ENCODE measurements around the gene PDXDC1. TPM values are rescaled to one million over a fixed set of nuclear protein-coding genes. Genes with fewer than 3 reads are reported as not detected.
A peak's percentile ranks its signal among the peaks of the same experiment; 100 is the strongest.
"Not testable (repeated sequence)": the region's sequence is repeated elsewhere in the genome, so short reads cannot be mapped to it uniquely, and the experiment has no call there.

PDXDC1 gene
- polyA plus RNA-seq, 4 donors: 116 to 181 (median 149) TPM

- FAIRE-seq: not testable (repeated sequence)
- 23 to 56% (median 41%) methylated on average over 14 of the region's 16 CpGs for WGBS, 3 donors
Measured at GRCh38 chr16:14976971-14977736, 2.3 kb downstream of the PDXDC1 start.

GRCh38 chr16:14978281-14978680, 3.5 kb downstream of the PDXDC1 start:
- peak overlapping the region; percentile 30 to 77 (median 62) for H3K27ac ChIP-seq (ENCODE audit: low read depth in 1 of 3, low read length in 2 of 3)
- not testable (repeated sequence) for H3K4me3 ChIP-seq (ENCODE audit: low read depth in 1 of 3, low read length in 3 of 3); H3K27me3 ChIP-seq (ENCODE audit: control insufficient read depth in 3 of 3, insufficient read depth in 3 of 3, low read length in 3 of 3); DNase-seq; H3K9me3 ChIP-seq (ENCODE audit: control insufficient read depth in 2 of 2, insufficient read depth in 1 of 2, low read depth in 1 of 2, low read length in 1 of 2); H3K36me3 ChIP-seq (ENCODE audit: control insufficient read depth in 3 of 3, insufficient read depth in 2 of 3, low read depth in 1 of 3, low read length in 3 of 3); FAIRE-seq
- peaks cover 0 to 24% (median 3%) of the 10 kb centered on the region in 3 donors for H3K4me1 ChIP-seq (ENCODE audit: control insufficient read depth in 3 of 3, insufficient read depth in 2 of 3, low read depth in 1 of 3, low read length in 2 of 3)
- 63 to 83% (median 67%) methylated on average over 8 of the region's 8 CpGs for WGBS, 3 donors

More at GRCh38 chr16:14976971-14977736, 2.3 kb downstream of the PDXDC1 start:
- not testable (repeated sequence) for H3K36me3 ChIP-seq (ENCODE audit: control insufficient read depth in 3 of 3, insufficient read depth in 2 of 3, low read depth in 1 of 3, low read length in 3 of 3); H3K27ac ChIP-seq (ENCODE audit: low read depth in 1 of 3, low read length in 2 of 3); DNase-seq; H3K27me3 ChIP-seq (ENCODE audit: control insufficient read depth in 3 of 3, insufficient read depth in 3 of 3, low read length in 3 of 3); H3K9me3 ChIP-seq (ENCODE audit: control insufficient read depth in 2 of 2, insufficient read depth in 1 of 2, low read depth in 1 of 2, low read length in 1 of 2)
- peaks cover 0 to 24% (median 3%) of the 10 kb centered on the region in 3 donors for H3K4me1 ChIP-seq (ENCODE audit: control insufficient read depth in 3 of 3, insufficient read depth in 2 of 3, low read depth in 1 of 3, low read length in 2 of 3)
- H3K4me3 ChIP-seq (ENCODE audit: low read depth in 1 of 3, low read length in 3 of 3): peak overlapping the region in 2 of 3 donors; percentile 60 to 89

GRCh38 chr16:14978908-14979307, 4.1 kb downstream of the PDXDC1 start:
- 40 to 67% (median 51%) methylated on average over 4 of the region's 4 CpGs for WGBS, 3 donors
- not testable (repeated sequence) for H3K4me3 ChIP-seq (ENCODE audit: low read depth in 1 of 3, low read length in 3 of 3); H3K9me3 ChIP-seq (ENCODE audit: control insufficient read depth in 2 of 2, insufficient read depth in 1 of 2, low read depth in 1 of 2, low read length in 1 of 2); DNase-seq; H3K27me3 ChIP-seq (ENCODE audit: control insufficient read depth in 3 of 3, insufficient read depth in 3 of 3, low read length in 3 of 3); FAIRE-seq; H3K36me3 ChIP-seq (ENCODE audit: control insufficient read depth in 3 of 3, insufficient read depth in 2 of 3, low read depth in 1 of 3, low read length in 3 of 3)
- peaks cover 0 to 24% (median 3%) of the 10 kb centered on the region in 3 donors for H3K4me1 ChIP-seq (ENCODE audit: control insufficient read depth in 3 of 3, insufficient read depth in 2 of 3, low read depth in 1 of 3, low read length in 2 of 3)
- peak overlapping the region; percentile 41 to 77 (median 71) for H3K27ac ChIP-seq (ENCODE audit: low read depth in 1 of 3, low read length in 2 of 3)

- DNase-seq: peak in 1 of 2 donors; percentile 46
- Histone ChIP-seq H3K4me3 (ENCODE audit: low read depth in 1 of 3, low read length in 3 of 3) (peak overlapping the region in 1 of 3 donors; percentile 13), H3K36me3 (ENCODE audit: control insufficient read depth in 3 of 3, insufficient read depth in 2 of 3, low read depth in 1 of 3, low read length in 3 of 3) (peaks cover 1 to 27% (median 3%) of the 10 kb centered on the region in 3 donors), H3K27ac (ENCODE audit: low read depth in 1 of 3, low read length in 2 of 3) (peak overlapping the region in 1 of 3 donors; percentile 26), H3K4me1 (ENCODE audit: control insufficient read depth in 3 of 3, insufficient read depth in 2 of 3, low read depth in 1 of 3, low read length in 2 of 3) (peaks cover 0 to 27% (median 5%) of the 10 kb centered on the region in 3 donors)
- not testable (repeated sequence) for FAIRE-seq; H3K27me3 ChIP-seq (ENCODE audit: control insufficient read depth in 3 of 3, insufficient read depth in 3 of 3, low read length in 3 of 3); H3K9me3 ChIP-seq (ENCODE audit: control insufficient read depth in 2 of 2, insufficient read depth in 1 of 2, low read depth in 1 of 2, low read length in 1 of 2)
- WGBS, 3 donors: 17 to 53% (median 37%) methylated on average over 3 of the region's 3 CpGs
Measured at GRCh38 chr16:14981234-14981633, 6.4 kb downstream of the PDXDC1 start.

GRCh38 chr16:14982521-14982920, 7.7 kb downstream of the PDXDC1 start:
- 22 to 38% methylated on average over 1 of the region's 2 CpGs; no CpG with 5 or more reads in 1 of the 3 donors for WGBS, 3 donors
- not testable (repeated sequence) for H3K4me3 ChIP-seq (ENCODE audit: low read depth in 1 of 3, low read length in 3 of 3); H3K27me3 ChIP-seq (ENCODE audit: control insufficient read depth in 3 of 3, insufficient read depth in 3 of 3, low read length in 3 of 3); DNase-seq; FAIRE-seq; H3K9me3 ChIP-seq (ENCODE audit: control insufficient read depth in 2 of 2, insufficient read depth in 1 of 2, low read depth in 1 of 2, low read length in 1 of 2); H3K27ac ChIP-seq (ENCODE audit: low read depth in 1 of 3, low read length in 2 of 3)
- H3K36me3 ChIP-seq (ENCODE audit: control insufficient read depth in 3 of 3, insufficient read depth in 2 of 3, low read depth in 1 of 3, low read length in 3 of 3): peaks cover 1 to 29% (median 6%) of the 10 kb centered on the region in 3 donors
- H3K4me1 ChIP-seq (ENCODE audit: control insufficient read depth in 3 of 3, insufficient read depth in 2 of 3, low read depth in 1 of 3, low read length in 2 of 3): peaks cover 0 to 25% (median 5%) of the 10 kb centered on the region in 3 donors

- not testable (repeated sequence) for DNase-seq; H3K4me3 ChIP-seq (ENCODE audit: low read depth in 1 of 3, low read length in 3 of 3); H3K27ac ChIP-seq (ENCODE audit: low read depth in 1 of 3, low read length in 2 of 3); H3K27me3 ChIP-seq (ENCODE audit: control insufficient read depth in 3 of 3, insufficient read depth in 3 of 3, low read length in 3 of 3); FAIRE-seq; H3K9me3 ChIP-seq (ENCODE audit: control insufficient read depth in 2 of 2, insufficient read depth in 1 of 2, low read depth in 1 of 2, low read length in 1 of 2)
- H3K4me1 ChIP-seq (ENCODE audit: control insufficient read depth in 3 of 3, insufficient read depth in 2 of 3, low read depth in 1 of 3, low read length in 2 of 3): peaks cover 2 to 17% (median 2%) of the 10 kb centered on the region in 3 donors
- 45 to 71% (median 65%) methylated on average over 7 to 8 of the region's 8 CpGs for WGBS, 3 donors
- H3K36me3 ChIP-seq (ENCODE audit: control insufficient read depth in 3 of 3, insufficient read depth in 2 of 3, low read depth in 1 of 3, low read length in 3 of 3): peaks cover 2 to 41% (median 6%) of the 10 kb centered on the region in 3 donors
Measured at GRCh38 chr16:14988092-14988491, 13.3 kb downstream of the PDXDC1 start.

GRCh38 chr16:14988661-14989191, 13.9 kb downstream of the PDXDC1 start:
- WGBS, 3 donors: 57 to 87% (median 81%) methylated on average over 25 of the region's 25 CpGs
- H3K4me3 ChIP-seq (ENCODE audit: low read depth in 1 of 3, low read length in 3 of 3); FAIRE-seq: not testable (repeated sequence)

More at GRCh38 chr16:14988661-14989191, 13.9 kb downstream of the PDXDC1 start:
- not testable (repeated sequence) for H3K27me3 ChIP-seq (ENCODE audit: control insufficient read depth in 3 of 3, insufficient read depth in 3 of 3, low read length in 3 of 3); H3K27ac ChIP-seq (ENCODE audit: low read depth in 1 of 3, low read length in 2 of 3); DNase-seq; H3K9me3 ChIP-seq (ENCODE audit: control insufficient read depth in 2 of 2, insufficient read depth in 1 of 2, low read depth in 1 of 2, low read length in 1 of 2)
- H3K4me1 ChIP-seq (ENCODE audit: control insufficient read depth in 3 of 3, insufficient read depth in 2 of 3, low read depth in 1 of 3, low read length in 2 of 3): peaks cover 2 to 17% (median 2%) of the 10 kb centered on the region in 3 donors
- peaks cover 2 to 41% (median 6%) of the 10 kb centered on the region in 3 donors for H3K36me3 ChIP-seq (ENCODE audit: control insufficient read depth in 3 of 3, insufficient read depth in 2 of 3, low read depth in 1 of 3, low read length in 3 of 3)
